OCI-LY7 (cell line): ENCODE results near the gene AMPH.

Experiments used
- CTCF ChIP-seq: fragments of 200-600 bp; sonication (generic); conservative IDR thresholded peaks from 2 replicates; pipeline ENCODE4 v1.5.1; 2014; ENCODE audit warnings: mild to moderate bottlenecking, antibody characterized with exemption, low read length, moderate library complexity, mixed read lengths
- EZH2phosphoT487 ChIP-seq: fragments of 200-600 bp; sonication (generic); IDR thresholded peaks from 2 replicates; pipeline ENCODE4 v1.6.1; 2018; ENCODE audit warnings: low read depth, borderline replicate concordance, mild to moderate bottlenecking, mixed run types, antibody characterized with exemption, low read length, moderate library complexity, mixed read lengths

GRCh38 chr7:38677981-38678697 lies 47.0 kb upstream of the AMPH start:
- TF ChIP-seq CTCF (no peak), EZH2phosphoT487 (no peak)
